DND-41 (cell line): Measurements from ENCODE around the gene XYLT1.

ENCODE experiments used
- ATAC-seq: fragments of 200-7000 bp; cut with Tn5 transposase; 3 replicates; pipeline ENCODE4 v1.9.1; 2021; ENCODE audit warnings: low read depth; ENCODE audit not compliant: insufficient read depth
- DNase-seq: peaks from one replicate; pipeline ENCODE4 v3.0.0-alpha.2; 2020
- H2AFZ ChIP-seq: 2 replicates; pipeline ENCODE4 v1.6.0; 2012; ENCODE audit warnings: low read depth, low read length
- H3K27ac ChIP-seq: 2 replicates; pipeline ENCODE4 v1.5.1; 2012; ENCODE audit warnings: low read length, inconsistent platforms
- H3K27me3 ChIP-seq: fragments of 200-600 bp; sonication (generic); 2 replicates; pipeline ENCODE4 v1.6.0; 2012; ENCODE audit warnings: low read length, mild to moderate bottlenecking, inconsistent platforms; ENCODE audit not compliant: insufficient read depth, poor library complexity
- H3K36me3 ChIP-seq: 2 replicates; pipeline ENCODE4 v1.5.1; 2012; ENCODE audit warnings: low read length, inconsistent platforms; ENCODE audit not compliant: insufficient read depth
- H3K4me1 ChIP-seq: 2 replicates; pipeline ENCODE4 v1.5.1; 2012; ENCODE audit warnings: mild to moderate bottlenecking, low read length; ENCODE audit not compliant: insufficient read depth
- H3K4me2 ChIP-seq: 2 replicates; pipeline ENCODE4 v1.6.0; 2012; ENCODE audit warnings: mild to moderate bottlenecking, moderate library complexity, low read length, inconsistent platforms; ENCODE audit not compliant: insufficient read depth
- H3K4me3 ChIP-seq, 2 experiments: fragments of 200-600 bp in 1 of 2; shearing (Covaris generic) in 1 of 2; 2 replicates each; pipeline ENCODE4 v1.5.1; 2012 to 2016; ENCODE audit warnings: inconsistent platforms in 2 of 2, low read length in 2 of 2, mild to moderate bottlenecking in 2 of 2, low read depth in 1 of 2, moderate library complexity in 1 of 2
- H3K79me2 ChIP-seq: 2 replicates; pipeline ENCODE4 v1.6.0; 2012; ENCODE audit warnings: low read length, inconsistent platforms; ENCODE audit not compliant: insufficient read depth
- H3K9ac ChIP-seq: 2 replicates; pipeline ENCODE4 v1.6.0; 2012; ENCODE audit warnings: low read depth, mild to moderate bottlenecking, inconsistent platforms, low read length, moderate library complexity
- H3K9me3 ChIP-seq: 2 replicates; pipeline ENCODE4 v1.5.1; 2012; ENCODE audit warnings: low read length, moderate library complexity, mild to moderate bottlenecking, inconsistent platforms; ENCODE audit not compliant: insufficient read depth, severe bottlenecking
- H4K20me1 ChIP-seq: 2 replicates; pipeline ENCODE4 v1.6.0; 2012; ENCODE audit warnings: low read length; ENCODE audit not compliant: insufficient read depth
- EZH2 ChIP-seq: IDR thresholded peaks from 3 replicates; pipeline ENCODE4 v1.6.1; 2012; ENCODE audit warnings: borderline replicate concordance, low read depth, mild to moderate bottlenecking, moderate library complexity, low read length, inconsistent platforms; ENCODE audit not compliant: severe bottlenecking
- TF ChIP-seq, protein P1 (sequence below): IDR thresholded peaks from 2 replicates; pipeline ENCODE4 v1.5.1; 2012; ENCODE audit warnings: borderline replicate concordance, low read length, moderate library complexity, mild to moderate bottlenecking; ENCODE audit not compliant: poor library complexity, severe bottlenecking; ENCODE audit errors: extremely low read depth

XYLT1 gene

GRCh38 chr16:17289674-17290635 is 180.8 kb downstream of the XYLT1 start:
- no peak for TF ChIP-seq EZH2
- TF ChIP-seq, protein P1, sequence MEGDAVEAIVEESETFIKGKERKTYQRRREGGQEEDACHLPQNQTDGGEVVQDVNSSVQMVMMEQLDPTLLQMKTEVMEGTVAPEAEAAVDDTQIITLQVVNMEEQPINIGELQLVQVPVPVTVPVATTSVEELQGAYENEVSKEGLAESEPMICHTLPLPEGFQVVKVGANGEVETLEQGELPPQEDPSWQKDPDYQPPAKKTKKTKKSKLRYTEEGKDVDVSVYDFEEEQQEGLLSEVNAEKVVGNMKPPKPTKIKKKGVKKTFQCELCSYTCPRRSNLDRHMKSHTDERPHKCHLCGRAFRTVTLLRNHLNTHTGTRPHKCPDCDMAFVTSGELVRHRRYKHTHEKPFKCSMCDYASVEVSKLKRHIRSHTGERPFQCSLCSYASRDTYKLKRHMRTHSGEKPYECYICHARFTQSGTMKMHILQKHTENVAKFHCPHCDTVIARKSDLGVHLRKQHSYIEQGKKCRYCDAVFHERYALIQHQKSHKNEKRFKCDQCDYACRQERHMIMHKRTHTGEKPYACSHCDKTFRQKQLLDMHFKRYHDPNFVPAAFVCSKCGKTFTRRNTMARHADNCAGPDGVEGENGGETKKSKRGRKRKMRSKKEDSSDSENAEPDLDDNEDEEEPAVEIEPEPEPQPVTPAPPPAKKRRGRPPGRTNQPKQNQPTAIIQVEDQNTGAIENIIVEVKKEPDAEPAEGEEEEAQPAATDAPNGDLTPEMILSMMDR = no peak
- H2AFZ ChIP-seq = no peak overlapping the region
- no peaks in the 10 kb centered on the region for H3K4me1 ChIP-seq
- no peak overlapping the region for H3K4me3 ChIP-seq
- no peaks in the 10 kb centered on the region for H3K36me3 ChIP-seq
- H3K27me3 ChIP-seq = no peaks in the 10 kb centered on the region
- H3K9me3 ChIP-seq = no peaks in the 10 kb centered on the region
- ATAC-seq (no peak), DNase-seq (no peak)
- H4K20me1 ChIP-seq = 0 out of 2 replicates have a peak, but pooled peaks cover 3% of the 10 kb centered on the region
- no peak overlapping the region for H3K27ac ChIP-seq
- H3K9ac ChIP-seq = no peak overlapping the region
- H3K79me2 ChIP-seq = no peaks in the 10 kb centered on the region
- no peak overlapping the region for H3K4me2 ChIP-seq

DNA sequence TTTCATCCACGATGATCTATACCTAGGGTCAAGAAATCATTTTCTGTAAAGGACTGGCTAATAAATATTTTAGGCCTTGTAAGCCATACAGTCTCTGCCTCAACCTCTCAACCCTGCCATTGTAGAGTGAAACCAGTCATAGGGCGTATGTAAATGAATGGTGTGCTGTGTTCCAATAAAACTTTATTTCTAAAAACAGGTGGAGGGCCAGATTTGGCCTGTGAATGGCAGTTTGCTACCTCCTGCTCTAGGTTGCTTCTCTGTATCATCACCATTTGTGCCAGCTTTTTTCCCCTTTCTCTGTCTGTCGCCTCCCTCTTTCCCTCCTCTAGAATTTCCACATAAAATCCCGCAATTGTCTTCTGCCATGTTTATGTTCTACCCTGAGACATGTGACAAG is 181.7 kb downstream of the XYLT1 start:
- Histone ChIP-seq H3K27ac (no peak overlapping the region), H3K4me2 (no peak overlapping the region), H3K36me3 (no peaks in the 10 kb centered on the region), H3K79me2 (no peaks in the 10 kb centered on the region), H3K4me3 (no peak overlapping the region), H3K27me3 (no peaks in the 10 kb centered on the region), H2AFZ (no peak overlapping the region), H3K9me3 (no peaks in the 10 kb centered on the region), H3K4me1 (no peaks in the 10 kb centered on the region), H3K9ac (no peak overlapping the region), H4K20me1 (0 out of 2 replicates have a peak, but pooled peaks cover 3% of the 10 kb centered on the region)
- ATAC-seq (no peak), DNase-seq (no peak)
- TF ChIP-seq, protein P1 = no peak
- no peak for TF ChIP-seq EZH2

DNA sequence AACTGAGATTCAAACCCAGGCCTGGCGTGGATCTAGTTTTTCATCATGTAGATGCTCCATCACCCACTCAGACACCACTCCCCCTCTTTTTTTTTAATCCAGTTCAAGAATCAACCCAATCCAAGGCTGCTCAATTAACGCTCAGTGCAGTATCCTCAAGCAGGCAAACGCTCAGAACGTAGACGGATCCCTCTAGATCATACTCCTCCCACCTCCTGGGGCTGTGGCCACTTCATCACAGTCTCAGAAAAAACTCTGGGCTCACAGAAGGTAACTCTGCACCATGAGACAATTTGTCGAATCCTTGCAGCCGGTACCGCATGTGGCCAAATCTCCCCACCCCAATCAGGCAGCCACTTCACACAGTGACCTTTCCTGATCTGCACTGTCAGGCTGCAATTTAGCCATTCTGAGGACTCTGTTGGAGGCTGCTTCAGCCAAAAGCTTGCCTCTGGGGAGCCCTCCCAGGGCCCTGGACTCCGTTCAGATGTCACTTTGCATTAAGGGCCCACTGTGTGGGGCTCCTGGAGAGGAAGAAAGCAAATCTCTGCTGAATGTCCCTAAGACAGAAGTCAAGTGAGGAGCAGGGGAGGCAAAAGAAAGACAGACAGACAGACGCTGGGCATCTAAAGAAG is 183.5 kb downstream of the XYLT1 start:
- Histone ChIP-seq H3K27me3 (no peaks in the 10 kb centered on the region), H3K9ac (no peak overlapping the region), H3K4me3 (no peak overlapping the region), H2AFZ (no peak overlapping the region), H3K4me2 (no peak overlapping the region), H4K20me1 (no peaks in the 10 kb centered on the region), H3K36me3 (no peaks in the 10 kb centered on the region), H3K4me1 (no peaks in the 10 kb centered on the region), H3K79me2 (no peaks in the 10 kb centered on the region), H3K27ac (no peak overlapping the region), H3K9me3 (no peaks in the 10 kb centered on the region)
- no peak for TF ChIP-seq EZH2
- TF ChIP-seq, protein P1 = no peak
- no peak for DNase-seq
- ATAC-seq = no peak
